H1 (cell line): ENCODE measurements around the gene TCHP. TPM values are rescaled to one million over a fixed set of nuclear protein-coding genes. Genes with fewer than 3 reads are reported as not detected.

ENCODE experiments used
- CTCF ChIA-PET: fragments of 300-600 bp; sonication (Branson Sonifier 250); formaldehyde crosslinking; loops from one replicate; lab custom pipeline; 2021; ENCODE audit not compliant: partially characterized antibody; lab: Charles Lee
- POLR2A ChIA-PET: fragments of 300-600 bp; sonication (Branson Sonifier 250); formaldehyde crosslinking; loops from one replicate; lab custom pipeline; 2021; ENCODE audit warnings: inconsistent platforms; ENCODE audit not compliant: partially characterized antibody; lab: Charles Lee
- DNase-seq, 2 experiments: peaks; one replicate each; pipeline versions ENCODE4 v3.0.0 to v3.0.0-alpha.2; 2010 to 2022; ENCODE audit warnings: low spot score in 2 of 2, low read depth in 1 of 2, mixed read lengths in 1 of 2
- FAIRE-seq: peaks from 2 replicates; lab custom pipeline; 2011; peaks lifted over from hg19 to GRCh38; lab: Jason Lieb, UNC
- H2AFZ ChIP-seq: 2 replicates; pipeline ENCODE4 v1.8.1; 2012; ENCODE audit warnings: low read length, inconsistent platforms
- H2AK5ac ChIP-seq: 2 replicates; pipeline ENCODE4 v1.6.1; 2013; ENCODE audit warnings: low read depth, low read length
- H2BK120ac ChIP-seq: replicated peaks from 2 replicates; pipeline ENCODE3; 2013; ENCODE audit warnings: low read depth, low read length, inconsistent platforms
- H2BK12ac ChIP-seq: 2 replicates; pipeline ENCODE4 v1.6.1; 2013; ENCODE audit warnings: low read depth, low read length
- H2BK15ac ChIP-seq: 2 replicates; pipeline ENCODE4 v1.6.1; 2013; ENCODE audit warnings: low read length
- H2BK20ac ChIP-seq: 2 replicates; pipeline ENCODE4 v1.6.1; 2013; ENCODE audit warnings: low read length
- H2BK5ac ChIP-seq: 2 replicates; pipeline ENCODE4 v1.6.1; 2013; ENCODE audit warnings: low read depth, low read length
- H3K14ac ChIP-seq: 2 replicates; pipeline ENCODE4 v1.6.1; 2013; ENCODE audit warnings: inconsistent platforms; ENCODE audit not compliant: insufficient read length
- H3K18ac ChIP-seq: 2 replicates; pipeline ENCODE4 v1.6.1; 2013; ENCODE audit warnings: low read length; ENCODE audit errors: extremely low read depth
- H3K23ac ChIP-seq: 2 replicates; pipeline ENCODE4 v1.6.1; 2013; ENCODE audit warnings: inconsistent platforms; ENCODE audit not compliant: insufficient read length
- H3K23me2 ChIP-seq: 2 replicates; pipeline ENCODE4 v1.6.1; 2013; ENCODE audit warnings: low read depth, low read length
- H3K27ac ChIP-seq: 2 replicates; pipeline ENCODE4 v1.6.1; 2011; ENCODE audit warnings: low read depth, low read length, inconsistent platforms
- H3K27me3 ChIP-seq, 4 experiments: replicated peaks in 1 of 4; 1 replicate in 1 of 4; 2 replicates in 3 of 4; pipeline versions ENCODE4 v1.6.1 to v1.8.1; 2011 to 2013; ENCODE audit warnings: low read length in 3 of 4, mild to moderate bottlenecking in 3 of 4, inconsistent platforms in 2 of 4, mixed read lengths in 2 of 4, moderate library complexity in 1 of 4; ENCODE audit not compliant: control insufficient read depth in 3 of 4, insufficient read depth in 3 of 4; ENCODE audit errors: extremely low read depth in 1 of 4
- H3K36me3 ChIP-seq, 4 experiments: 2 replicates each; pipeline versions ENCODE4 v1.6.1 to v1.8.1; 2011 to 2013; ENCODE audit warnings: mild to moderate bottlenecking in 4 of 4, low read length in 3 of 4, moderate library complexity in 2 of 4, control low read depth in 1 of 4, inconsistent platforms in 1 of 4; ENCODE audit not compliant: insufficient read depth in 4 of 4, control insufficient read depth in 2 of 4
- H3K4ac ChIP-seq: replicated peaks from 2 replicates; pipeline ENCODE3; 2013; ENCODE audit warnings: low read length, low read depth, mixed read lengths, inconsistent platforms; ENCODE audit not compliant: insufficient read length
- H3K4me1 ChIP-seq, 4 experiments: replicated peaks in 1 of 4; 1 replicate in 1 of 4; 2 replicates in 3 of 4; pipeline versions ENCODE4 v1.6.1 to v1.8.1; 2011 to 2013; ENCODE audit warnings: low read length in 3 of 4, inconsistent platforms in 2 of 4, mixed read lengths in 1 of 4; ENCODE audit not compliant: insufficient read depth in 4 of 4, control insufficient read depth in 3 of 4
- H3K4me2 ChIP-seq, 2 experiments: 2 replicates each; pipeline versions ENCODE4 v1.6.1 to v1.8.1; 2011 to 2013; ENCODE audit warnings: low read depth in 2 of 2, low read length in 2 of 2, control low read depth in 1 of 2, inconsistent platforms in 1 of 2, mild to moderate bottlenecking in 1 of 2; ENCODE audit not compliant: insufficient read depth in 1 of 2
- H3K4me3 ChIP-seq, 4 experiments: fragments of 200-600, 300-600 bp in 1 of 4; sonication (generic), shearing (Covaris generic), sonication (Bioruptor Twin) in 1 of 4; 2 replicates each; pipeline versions ENCODE4 v1.5.1 to v1.8.1; 2011 to 2016; ENCODE audit warnings: low read length in 4 of 4, low read depth in 3 of 4, control low read depth in 2 of 4, inconsistent platforms in 2 of 4, mild to moderate bottlenecking in 2 of 4, mixed read lengths in 1 of 4, moderate library complexity in 1 of 4; ENCODE audit not compliant: insufficient read depth in 2 of 4; ENCODE audit errors: extremely low read depth in 1 of 4
- H3K56ac ChIP-seq: replicated peaks from 2 replicates; pipeline ENCODE3; 2013; ENCODE audit warnings: low read depth, mild to moderate bottlenecking, mixed read lengths, low read length, inconsistent platforms; ENCODE audit not compliant: insufficient read length
- H3K79me1 ChIP-seq: 2 replicates; pipeline ENCODE4 v1.6.1; 2013; ENCODE audit warnings: low read depth, low read length, control low read depth
- H3K79me2 ChIP-seq, 2 experiments: 2 replicates each; pipeline versions ENCODE4 v1.6.1 to v1.8.1; 2012 to 2013; ENCODE audit warnings: low read length in 2 of 2, mild to moderate bottlenecking in 2 of 2, inconsistent platforms in 1 of 2; ENCODE audit not compliant: insufficient read depth in 2 of 2, control insufficient read depth in 1 of 2
- H3K9ac ChIP-seq, 4 experiments: replicated peaks in 1 of 4; 1 replicate in 1 of 4; 2 replicates in 3 of 4; pipeline versions ENCODE4 v1.6.1 to v1.8.1; 2011 to 2013; ENCODE audit warnings: low read depth in 3 of 4, low read length in 3 of 4, control low read depth in 2 of 4, mild to moderate bottlenecking in 2 of 4, moderate library complexity in 2 of 4, inconsistent platforms in 1 of 4; ENCODE audit errors: extremely low read depth in 1 of 4
- H3K9me3 ChIP-seq, 2 experiments: 2 replicates each; pipeline versions ENCODE4 v1.6.1 to v1.8.1; 2012 to 2013; ENCODE audit warnings: mild to moderate bottlenecking in 2 of 2, moderate library complexity in 2 of 2, control low read depth in 1 of 2, inconsistent platforms in 1 of 2, low read depth in 1 of 2, low read length in 1 of 2, mixed read lengths in 1 of 2; ENCODE audit not compliant: insufficient read depth in 2 of 2
- H4K20me1 ChIP-seq, 2 experiments: replicated peaks in 1 of 2; 2 replicates each; pipeline versions ENCODE3 to v1.8.1; 2011 to 2013; ENCODE audit warnings: inconsistent platforms in 2 of 2, low read length in 2 of 2, mild to moderate bottlenecking in 1 of 2; ENCODE audit not compliant: insufficient read depth in 2 of 2, control insufficient read depth in 1 of 2
- H4K5ac ChIP-seq: 2 replicates; pipeline ENCODE4 v1.6.1; 2013; ENCODE audit warnings: low read length, low read depth, mixed read lengths, inconsistent platforms; ENCODE audit not compliant: insufficient read length
- H4K8ac ChIP-seq: 2 replicates; pipeline ENCODE4 v1.8.0; 2013; ENCODE audit warnings: mild to moderate bottlenecking, moderate library complexity, low read length, inconsistent platforms; ENCODE audit not compliant: insufficient read depth; ENCODE audit errors: extremely low read depth
- H4K91ac ChIP-seq: replicated peaks from 2 replicates; pipeline ENCODE3; 2013; ENCODE audit warnings: low read length, mixed read lengths, inconsistent platforms; ENCODE audit not compliant: insufficient read length
- GABPA ChIP-seq: IDR thresholded peaks from 2 replicates; pipeline ENCODE4 v1.6.1; 2011; ENCODE audit warnings: mild to moderate bottlenecking, low read length, moderate library complexity, borderline replicate concordance; ENCODE audit not compliant: insufficient read depth
- HDAC2 ChIP-seq, 2 experiments: fragments of 300-600 bp in 1 of 2; sonication (generic) in 1 of 2; IDR thresholded peaks; 2 replicates each; pipeline ENCODE4 v1.6.1; 2011 to 2012; ENCODE audit warnings: low read depth in 2 of 2, low read length in 2 of 2, mild to moderate bottlenecking in 2 of 2, moderate library complexity in 2 of 2, borderline replicate concordance in 1 of 2, inconsistent platforms in 1 of 2
- SIX5 ChIP-seq: IDR thresholded peaks from 2 replicates; pipeline ENCODE4 v1.6.1; 2011; ENCODE audit warnings: mild to moderate bottlenecking, low read depth, low read length
- TEAD4 ChIP-seq: IDR thresholded peaks from 2 replicates; pipeline ENCODE4 v1.6.1; 2012; ENCODE audit warnings: low read depth, low read length, inconsistent platforms, mixed read lengths
- WGBS, 2 experiments: shearing (Covaris generic) in 1 of 2; methylation state at CpG; one replicate each; pipeline versions ENCODE4 v1.1.6 to v1.1.7; 2013 to 2015; ENCODE audit warnings: low lambda C conversion rate in 2 of 2, mixed read lengths in 2 of 2, inconsistent platforms in 1 of 2, low coverage in 1 of 2, missing lambda C conversion rate in 1 of 2; ENCODE audit not compliant: insufficient replicate concordance in 2 of 2, insufficient coverage in 1 of 2, insufficient read length in 1 of 2; ENCODE audit errors: extremely low coverage in 1 of 2, missing lambda C conversion rate in 1 of 2; 5-methylcytosine and 5-hydroxymethylcytosine counted together
- polyA plus RNA-seq, 7 experiments: library from polyadenylated mRNA; depleted of rRNA in 3 of 7; stranded (reverse) in 5 of 7; unstranded in 2 of 7; fragments of >200 nt in 5 of 7; fragments of 200-250 nt in 2 of 7; gene quantifications; 1 replicate in 5 of 7; 2 replicates in 1 of 7; 4 replicates in 1 of 7; pipeline versions ENCODE4 v1.2.1 to v1.2.3, GENCODE V29; 2011 to 2013; ENCODE audit warnings: missing spikeins in 2 of 7, mixed read lengths in 2 of 7
- total RNA-seq: library from RNA; stranded (reverse); fragmentation: NEBNext Ultra II Directional; extraction: Animal tissue kit (Norgen Biotek cat#: 25700); gene quantifications from 2 replicates; pipeline ENCODE4 v1.2.1, GENCODE V29; 2021

The TCHP gene
- total and polyA plus RNA-seq, 2 of the 8 experiments (the other 6 are each of a cell fraction or from before 2014, with no cell fraction given): 2.8 to 4.5 TPM

DNA sequence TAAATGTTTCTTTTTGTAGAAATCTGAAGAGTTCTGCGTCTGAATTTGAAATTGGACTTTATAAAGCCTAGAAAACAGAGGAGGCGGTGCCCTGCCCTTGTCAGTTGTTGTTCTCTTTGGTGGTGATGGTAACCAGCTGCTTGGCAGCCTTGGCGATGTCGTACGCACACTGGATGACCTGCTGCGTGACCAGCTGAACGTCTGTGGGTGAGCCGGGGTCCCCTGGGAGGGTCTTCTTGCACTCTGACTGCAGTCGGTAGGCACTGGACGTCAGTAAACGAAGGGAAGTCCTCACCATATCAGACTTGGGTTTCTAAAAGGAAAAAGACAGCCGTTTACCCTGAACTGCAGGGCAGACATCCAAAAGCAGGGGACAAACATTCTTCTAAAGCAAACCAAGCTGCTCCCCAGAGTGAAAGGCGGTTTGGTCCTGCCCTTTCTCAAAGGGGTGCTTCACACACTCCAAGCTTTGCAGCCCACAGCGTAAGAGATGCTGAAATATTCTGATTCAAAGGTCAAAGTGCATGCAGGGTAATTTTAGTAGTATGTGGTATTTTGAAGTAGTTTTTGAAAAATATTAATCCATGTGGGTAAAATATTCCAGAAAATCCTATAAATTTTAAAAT is 32.9 kb downstream of the TCHP start:
- Histone ChIP-seq H2AFZ (no peak overlapping the region), H3K4me2 (no peak overlapping the region), H3K56ac (no peak overlapping the region), H3K9me3 (no peaks in the 10 kb centered on the region), H4K8ac (no peak overlapping the region), H2BK12ac (no peak overlapping the region), H3K4me3 (no peak overlapping the region), H3K23me2 (no peaks in the 10 kb centered on the region), H4K20me1 (no peaks in the 10 kb centered on the region), H2BK15ac (no peak overlapping the region), H4K91ac (no peak overlapping the region), H3K9ac (no peak overlapping the region), H3K79me1 (no peaks in the 10 kb centered on the region), H3K4me1 (no peaks in the 10 kb centered on the region), H3K18ac (no peak overlapping the region), H2BK5ac (no peak overlapping the region), H3K23ac (no peak overlapping the region), H2BK20ac (no peak overlapping the region), H2AK5ac (no peak overlapping the region), H4K5ac (no peak overlapping the region), H3K79me2 (no peaks in the 10 kb centered on the region), H3K14ac (no peak overlapping the region), H3K27me3 (no peaks in the 10 kb centered on the region), H3K36me3 (peaks cover 3 to 22% (median 7%) of the 10 kb centered on the region in 4 experiments; a peak in 6 of 8 replicates), H3K4ac (no peak overlapping the region), H2BK120ac (no peak overlapping the region), H3K27ac (no peak overlapping the region)
- FAIRE-seq: no peak
- DNase-seq: no peak
- CTCF ChIA-PET: interaction anchor here (0.6 to 10.4 kb wide), 13 partner anchors 10 to 1199 kb away, joined by 3 to 114 read pairs (median 4); no protein-coding TSS in a partner anchor
- POLR2A ChIA-PET: no interaction called here
- 89% methylated on average over 14 of the region's 14 CpGs; no CpG with 5 or more reads in 1 of the 2 experiments for WGBS, 2 experiments
- TF ChIP-seq HDAC2 (IDR thresholded peaks at IDR 0.05; ENCODE audit: borderline replicate concordance in 1 of 2, low read depth in 2 of 2, low read length in 2 of 2) (no peak), SIX5 (no peak), GABPA (no peak), TEAD4 (no peak)
